Measurements from ENCODE around the gene DGCR2.
A peak's percentile ranks its signal among the peaks of the same experiment; 100 is the strongest.

DGCR2 gene

GRCh38 chr22:19037282-19038163 is 84.7 kb downstream of the DGCR2 start:
- no peak for TF ChIP-seq CTCF (IDR thresholded peaks at IDR 0.05; ENCODE audit: borderline replicate concordance, extremely low read depth, low read length, poor library complexity, severe bottlenecking)
- TF ChIP-seq EZH2 (IDR thresholded peaks at IDR 0.05; ENCODE audit: borderline replicate concordance, low read depth, low read length, severe bottlenecking): no peak
- Histone ChIP-seq H2AFZ (ENCODE audit: low read depth, low read length) (no peak overlapping the region), H4K20me1 (ENCODE audit: insufficient read depth, low read length) (peaks cover 19% of the 10 kb centered on the region), H3K79me2 (ENCODE audit: insufficient read depth, low read length) (no peaks in the 10 kb centered on the region), H3K4me2 (ENCODE audit: insufficient read depth, low read length) (no peak overlapping the region), H3K9ac (ENCODE audit: low read depth, low read length) (no peak overlapping the region), H3K36me3 (ENCODE audit: insufficient read depth, low read length) (peaks cover 53% of the 10 kb centered on the region), H3K4me1 (ENCODE audit: insufficient read depth, low read length) (no peaks in the 10 kb centered on the region), H3K27ac (ENCODE audit: low read length) (no peak overlapping the region), H3K4me3 (ENCODE audit: low read depth in 1 of 2, low read length in 2 of 2) (no peak overlapping the region), H3K9me3 (ENCODE audit: insufficient read depth, low read length, severe bottlenecking) (no peaks in the 10 kb centered on the region), H3K27me3 (ENCODE audit: insufficient read depth, low read length, poor library complexity) (no peaks in the 10 kb centered on the region)
- no peak for DNase-seq
- ATAC-seq (ENCODE audit: insufficient read depth, low read depth): no peak

DNA sequence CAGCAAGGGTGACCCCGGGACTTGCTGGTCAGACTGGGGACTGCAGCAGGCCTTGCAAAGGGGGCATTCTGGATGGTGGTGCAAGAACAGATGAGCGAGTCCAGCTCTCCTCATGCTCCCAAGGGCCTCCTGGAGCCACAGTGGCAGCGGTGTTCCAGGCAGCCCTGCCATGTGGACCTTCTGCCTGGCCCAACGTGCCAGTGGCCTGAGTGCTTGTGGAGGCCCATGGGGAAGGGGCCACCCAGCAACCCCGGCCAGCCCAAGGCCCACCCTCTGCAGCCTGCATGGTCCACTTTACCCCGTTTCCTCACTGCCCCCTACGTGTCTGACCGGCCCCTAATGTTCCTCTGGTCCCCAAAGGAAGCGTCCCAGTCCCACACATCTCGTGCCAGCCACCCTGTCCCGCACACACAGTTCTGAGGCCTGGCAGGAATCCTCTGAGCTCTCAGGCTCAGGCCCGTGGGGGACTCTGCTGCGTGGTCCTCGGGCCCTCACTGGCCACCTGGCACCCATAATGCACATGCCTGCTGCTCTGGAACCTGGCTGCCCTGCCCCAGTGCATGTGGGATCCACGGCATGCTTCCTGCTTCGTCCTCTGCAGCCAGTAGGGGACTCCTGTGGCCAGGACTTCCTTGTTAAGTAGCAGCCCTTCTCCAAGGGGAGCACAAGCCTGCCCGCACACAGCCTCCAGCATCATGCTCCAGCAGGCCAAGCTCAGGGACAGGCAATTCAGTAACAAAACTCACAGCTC is 85.5 kb downstream of the DGCR2 start:
- H3K9ac ChIP-seq (ENCODE audit: low read depth, low read length): no peak overlapping the region
- no peak overlapping the region for H3K4me3 ChIP-seq (ENCODE audit: low read depth in 1 of 2, low read length in 2 of 2)
- 0 out of 3 replicates have a peak, but pooled peaks have one; percentile 5 for ATAC-seq (ENCODE audit: insufficient read depth, low read depth)
- H4K20me1 ChIP-seq (ENCODE audit: insufficient read depth, low read length): peaks cover 19% of the 10 kb centered on the region
- no peak overlapping the region for H3K4me2 ChIP-seq (ENCODE audit: insufficient read depth, low read length)
- no peaks in the 10 kb centered on the region for H3K9me3 ChIP-seq (ENCODE audit: insufficient read depth, low read length, severe bottlenecking)
- H3K27me3 ChIP-seq (ENCODE audit: insufficient read depth, low read length, poor library complexity): no peaks in the 10 kb centered on the region
- no peak for DNase-seq
- H2AFZ ChIP-seq (ENCODE audit: low read depth, low read length): no peak overlapping the region
- no peak overlapping the region for H3K27ac ChIP-seq (ENCODE audit: low read length)
- peaks cover 44% of the 10 kb centered on the region for H3K36me3 ChIP-seq (ENCODE audit: insufficient read depth, low read length)
- TF ChIP-seq EZH2 (IDR thresholded peaks at IDR 0.05; ENCODE audit: borderline replicate concordance, low read depth, low read length, severe bottlenecking) (no peak), CTCF (IDR thresholded peaks at IDR 0.05; ENCODE audit: borderline replicate concordance, extremely low read depth, low read length, poor library complexity, severe bottlenecking) (peak; percentile 12)
- H3K4me1 ChIP-seq (ENCODE audit: insufficient read depth, low read length): no peaks in the 10 kb centered on the region
- H3K79me2 ChIP-seq (ENCODE audit: insufficient read depth, low read length): no peaks in the 10 kb centered on the region

DNA sequence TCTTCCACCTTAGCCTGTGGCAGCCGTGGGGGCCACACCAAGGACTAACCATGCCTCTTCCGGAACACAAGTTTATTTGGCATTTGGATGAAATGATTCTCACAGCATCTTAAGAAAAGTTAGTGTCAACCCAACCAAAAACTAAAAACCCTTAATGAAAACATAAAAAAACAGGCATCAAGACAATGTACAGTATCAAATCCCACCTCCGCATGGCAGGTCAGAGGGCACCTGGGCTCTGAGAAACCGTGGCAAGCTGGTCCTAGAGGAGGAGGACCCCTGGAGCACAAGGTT is 86.0 kb downstream of the DGCR2 start:
- H3K4me1 ChIP-seq (ENCODE audit: insufficient read depth, low read length): no peaks in the 10 kb centered on the region
- no peak overlapping the region for H3K9ac ChIP-seq (ENCODE audit: low read depth, low read length)
- H3K4me2 ChIP-seq (ENCODE audit: insufficient read depth, low read length): no peak overlapping the region
- H3K4me3 ChIP-seq (ENCODE audit: low read depth in 1 of 2, low read length in 2 of 2): no peak overlapping the region
- H3K27ac ChIP-seq (ENCODE audit: low read length): no peak overlapping the region
- H3K36me3 ChIP-seq (ENCODE audit: insufficient read depth, low read length): peaks cover 39% of the 10 kb centered on the region
- H3K79me2 ChIP-seq (ENCODE audit: insufficient read depth, low read length): no peaks in the 10 kb centered on the region
- TF ChIP-seq EZH2 (IDR thresholded peaks at IDR 0.05; ENCODE audit: borderline replicate concordance, low read depth, low read length, severe bottlenecking): no peak
- no peak for TF ChIP-seq CTCF (IDR thresholded peaks at IDR 0.05; ENCODE audit: borderline replicate concordance, extremely low read depth, low read length, poor library complexity, severe bottlenecking)
- no peaks in the 10 kb centered on the region for H3K27me3 ChIP-seq (ENCODE audit: insufficient read depth, low read length, poor library complexity)
- H3K9me3 ChIP-seq (ENCODE audit: insufficient read depth, low read length, severe bottlenecking): no peaks in the 10 kb centered on the region
- no peak for ATAC-seq (ENCODE audit: insufficient read depth, low read depth)
- H2AFZ ChIP-seq (ENCODE audit: low read depth, low read length): no peak overlapping the region
- DNase-seq: no peak
- peaks cover 19% of the 10 kb centered on the region for H4K20me1 ChIP-seq (ENCODE audit: insufficient read depth, low read length)

Data from DND-41 (cell line).